Measurements from ENCODE around the gene JAKMIP2. TPM values are rescaled to one million over a fixed set of nuclear protein-coding genes. Genes with fewer than 3 reads are reported as not detected.

The JAKMIP2 gene
- total RNA-seq, 1 experiment from 2014 or later, result not detected

GRCh38 chr5:147673266-147673665 lies 109.3 kb downstream of the JAKMIP2 start:
- ChIA-PET POLR2A (ENCODE audit: unreplicated experiment) (no interaction called here), CTCF (no interaction called here)
- no peak overlapping the region for H3K4me2 ChIP-seq
- no peaks in the 10 kb centered on the region for H4K20me1 ChIP-seq (ENCODE audit: insufficient read depth)
- intact Hi-C loops (cut with micrococcal nuclease; ENCODE audit: unreplicated experiment), result no loop called here
- H3K4me3 ChIP-seq, result no peak overlapping the region
- no peaks in the 10 kb centered on the region for H3K9me3 ChIP-seq (ENCODE audit: insufficient read depth, low read depth)
- no peak for TF ChIP-seq CTCF (conservative IDR thresholded peaks at IDR 0.05)
- TF ChIP-seq EZH2 (IDR thresholded peaks at IDR 0.05; ENCODE audit: low read depth), result no peak
- H3K27me3 ChIP-seq (ENCODE audit: insufficient read depth, low read depth), result peaks cover 33% of the 10 kb centered on the region
- no peak for DNase-seq
- no peaks in the 10 kb centered on the region for H3K9me2 ChIP-seq (ENCODE audit: insufficient read depth)
- no TSS peak for BruUV-seq (replicated peaks)
- no peaks in the 10 kb centered on the region for H3K4me1 ChIP-seq (replicated peaks; ENCODE audit: insufficient read depth)
- no peak overlapping the region for H2AFZ ChIP-seq
- no peaks in the 10 kb centered on the region for H3K36me3 ChIP-seq (ENCODE audit: low read depth)
- no peaks in the 10 kb centered on the region for H3F3A ChIP-seq (ENCODE audit: insufficient read depth, low read depth)
- H3K79me2 ChIP-seq (ENCODE audit: low read depth), result no peaks in the 10 kb centered on the region
- H3K27ac ChIP-seq, result no peak overlapping the region

- BruUV-seq (replicated peaks), result no TSS peak
- DNase-seq, result no peak
- no peak overlapping the region for H3K4me3 ChIP-seq
- H4K20me1 ChIP-seq (ENCODE audit: insufficient read depth), result no peaks in the 10 kb centered on the region
- no peaks in the 10 kb centered on the region for H3F3A ChIP-seq (ENCODE audit: insufficient read depth, low read depth)
- no peaks in the 10 kb centered on the region for H3K4me1 ChIP-seq (replicated peaks; ENCODE audit: insufficient read depth)
- CTCF ChIA-PET, result no interaction called here
- no peak overlapping the region for H3K4me2 ChIP-seq
- H3K27me3 ChIP-seq (ENCODE audit: insufficient read depth, low read depth), result peaks cover 16% of the 10 kb centered on the region; the same call in 1 of the 2 replicates
- no peak overlapping the region for H2AFZ ChIP-seq
- H3K36me3 ChIP-seq (ENCODE audit: low read depth), result no peaks in the 10 kb centered on the region
- H3K27ac ChIP-seq, result no peak overlapping the region
- POLR2A ChIA-PET (ENCODE audit: unreplicated experiment), result no interaction called here
- H3K9me2 ChIP-seq (ENCODE audit: insufficient read depth), result no peaks in the 10 kb centered on the region
- no peak for TF ChIP-seq CTCF (conservative IDR thresholded peaks at IDR 0.05)
- no peak for TF ChIP-seq EZH2 (IDR thresholded peaks at IDR 0.05; ENCODE audit: low read depth)
- H3K9me3 ChIP-seq (ENCODE audit: insufficient read depth, low read depth), result no peaks in the 10 kb centered on the region
- no peaks in the 10 kb centered on the region for H3K79me2 ChIP-seq (ENCODE audit: low read depth)
- intact Hi-C loops (cut with micrococcal nuclease; ENCODE audit: unreplicated experiment), result no loop called here
These were observed 111.2 kb downstream of the JAKMIP2 start for GRCh38 chr5:147671365-147671764.

GRCh38 chr5:147670815-147671214 lies 111.7 kb downstream of the JAKMIP2 start:
- POLR2A ChIA-PET (ENCODE audit: unreplicated experiment), result no interaction called here
- Histone ChIP-seq H3K4me2 (no peak overlapping the region), H3K4me1 (replicated peaks; ENCODE audit: insufficient read depth) (no peaks in the 10 kb centered on the region), H3K9me3 (ENCODE audit: insufficient read depth, low read depth) (no peaks in the 10 kb centered on the region), H3K4me3 (no peak overlapping the region), H3K27me3 (ENCODE audit: insufficient read depth, low read depth) (peaks cover 16% of the 10 kb centered on the region; the same call in 1 of the 2 replicates), H3F3A (ENCODE audit: insufficient read depth, low read depth) (no peaks in the 10 kb centered on the region), H3K9me2 (ENCODE audit: insufficient read depth) (no peaks in the 10 kb centered on the region), H4K20me1 (ENCODE audit: insufficient read depth) (no peaks in the 10 kb centered on the region), H2AFZ (no peak overlapping the region), H3K36me3 (ENCODE audit: low read depth) (no peaks in the 10 kb centered on the region), H3K27ac (no peak overlapping the region), H3K79me2 (ENCODE audit: low read depth) (no peaks in the 10 kb centered on the region)
- intact Hi-C loops (cut with micrococcal nuclease; ENCODE audit: unreplicated experiment), result no loop called here
- TF ChIP-seq CTCF (conservative IDR thresholded peaks at IDR 0.05) (no peak), EZH2 (IDR thresholded peaks at IDR 0.05; ENCODE audit: low read depth) (no peak)
- BruUV-seq (replicated peaks), result no TSS peak
- DNase-seq, result no peak
- CTCF ChIA-PET, result no interaction called here
